DND-41 (cell line): ENCODE measurements around the gene CDH23.

Experiments used
- CTCF ChIP-seq: IDR thresholded peaks from 2 replicates; pipeline ENCODE4 v1.5.1; 2012; ENCODE audit warnings: borderline replicate concordance, low read length, moderate library complexity, mild to moderate bottlenecking; ENCODE audit not compliant: poor library complexity, severe bottlenecking; ENCODE audit errors: extremely low read depth
- EZH2 ChIP-seq: IDR thresholded peaks from 3 replicates; pipeline ENCODE4 v1.6.1; 2012; ENCODE audit warnings: borderline replicate concordance, low read depth, mild to moderate bottlenecking, moderate library complexity, low read length, inconsistent platforms; ENCODE audit not compliant: severe bottlenecking

- TF ChIP-seq CTCF (no peak), EZH2 (no peak)
These were observed 214.4 kb downstream of the CDH23 start for GRCh38 chr10:71611131-71611530.
